Measurements from ENCODE around the gene GDNF. TPM values are rescaled to one million over a fixed set of nuclear protein-coding genes. Genes with fewer than 3 reads are reported as not detected.

GDNF gene
- total RNA-seq, 1 experiment from 2014 or later = not detected

GRCh38 chr5:37850226-37850865, 10.5 kb upstream of the GDNF start:
- no peak for TF ChIP-seq CTCF (IDR thresholded peaks at IDR 0.05; ENCODE audit: insufficient read depth in 1 of 2, low read depth in 1 of 2, low read length in 1 of 2, severe bottlenecking in 1 of 2, unreplicated experiment in 1 of 2)
- Mint-ChIP-seq H3K27me3 (ENCODE audit: insufficient read depth, unreplicated experiment) (no peaks in the 10 kb centered on the region), H3K4me1 (ENCODE audit: low read depth, unreplicated experiment) (no peaks in the 10 kb centered on the region), H3K4me3 (ENCODE audit: unreplicated experiment) (no peak overlapping the region), H3K9me3 (ENCODE audit: unreplicated experiment) (no peaks in the 10 kb centered on the region), H3K27ac (ENCODE audit: unreplicated experiment) (no peak overlapping the region), H3K36me3 (ENCODE audit: insufficient read depth, unreplicated experiment) (no peaks in the 10 kb centered on the region)
- Histone ChIP-seq H3K27me3 (replicated peaks; ENCODE audit: control insufficient read depth, insufficient read depth, low read length) (no peaks in the 10 kb centered on the region), H3K36me3 (ENCODE audit: control insufficient read depth, insufficient read depth, low read length) (no peaks in the 10 kb centered on the region), H3K4me3 (ENCODE audit: low read depth, low read length) (no peak overlapping the region), H3K9me3 (no peaks in the 10 kb centered on the region), H3K4me1 (no peaks in the 10 kb centered on the region)
- CTCF ChIA-PET = no interaction called here
- intact Hi-C loops (cut with micrococcal nuclease; ENCODE audit: unreplicated experiment) = no loop called here
- BruUV-seq (replicated peaks) = no TSS peak
- POLR2A ChIA-PET = no interaction called here
- DNase-seq = no peak

GRCh38 chr5:37849641-37850040, 9.8 kb upstream of the GDNF start:
- no peaks in the 10 kb centered on the region for H3K4me1 ChIP-seq
- no peaks in the 10 kb centered on the region for H3K4me1 Mint-ChIP-seq (ENCODE audit: low read depth, unreplicated experiment)
- H3K27me3 Mint-ChIP-seq (ENCODE audit: insufficient read depth, unreplicated experiment) = peaks cover 2% of the 10 kb centered on the region
- no peaks in the 10 kb centered on the region for H3K9me3 Mint-ChIP-seq (ENCODE audit: unreplicated experiment)
- no peak for DNase-seq
- BruUV-seq (replicated peaks) = no TSS peak
- H3K27me3 ChIP-seq (replicated peaks; ENCODE audit: control insufficient read depth, insufficient read depth, low read length) = no peaks in the 10 kb centered on the region
- H3K36me3 ChIP-seq (ENCODE audit: control insufficient read depth, insufficient read depth, low read length) = no peaks in the 10 kb centered on the region
- no peak overlapping the region for H3K4me3 ChIP-seq (ENCODE audit: low read depth, low read length)
- H3K27ac Mint-ChIP-seq (ENCODE audit: unreplicated experiment) = no peak overlapping the region
- H3K4me3 Mint-ChIP-seq (ENCODE audit: unreplicated experiment) = no peak overlapping the region
- no peak for TF ChIP-seq CTCF (IDR thresholded peaks at IDR 0.05; ENCODE audit: insufficient read depth in 1 of 2, low read depth in 1 of 2, low read length in 1 of 2, severe bottlenecking in 1 of 2, unreplicated experiment in 1 of 2)
- intact Hi-C loops (cut with micrococcal nuclease; ENCODE audit: unreplicated experiment) = loop anchor here (10.0 kb wide), 1 partner anchor 345 kb away; no protein-coding TSS in a partner anchor
- CTCF ChIA-PET = no interaction called here
- H3K36me3 Mint-ChIP-seq (ENCODE audit: insufficient read depth, unreplicated experiment) = no peaks in the 10 kb centered on the region
- POLR2A ChIA-PET = no interaction called here
- no peaks in the 10 kb centered on the region for H3K9me3 ChIP-seq

- H3K4me1 Mint-ChIP-seq (ENCODE audit: low read depth, unreplicated experiment) = no peaks in the 10 kb centered on the region
- Histone ChIP-seq H3K4me1 (no peaks in the 10 kb centered on the region), H3K27me3 (replicated peaks; ENCODE audit: control insufficient read depth, insufficient read depth, low read length) (no peaks in the 10 kb centered on the region), H3K4me3 (ENCODE audit: low read depth, low read length) (no peak overlapping the region), H3K36me3 (ENCODE audit: control insufficient read depth, insufficient read depth, low read length) (no peaks in the 10 kb centered on the region), H3K9me3 (no peaks in the 10 kb centered on the region)
- peaks cover 2% of the 10 kb centered on the region for H3K27me3 Mint-ChIP-seq (ENCODE audit: insufficient read depth, unreplicated experiment)
- H3K9me3 Mint-ChIP-seq (ENCODE audit: unreplicated experiment) = no peaks in the 10 kb centered on the region
- ChIA-PET CTCF (no interaction called here), POLR2A (no interaction called here)
- H3K36me3 Mint-ChIP-seq (ENCODE audit: insufficient read depth, unreplicated experiment) = no peaks in the 10 kb centered on the region
- DNase-seq = no peak
- BruUV-seq (replicated peaks) = no TSS peak
- H3K27ac Mint-ChIP-seq (ENCODE audit: unreplicated experiment) = no peak overlapping the region
- TF ChIP-seq CTCF (IDR thresholded peaks at IDR 0.05; ENCODE audit: insufficient read depth in 1 of 2, low read depth in 1 of 2, low read length in 1 of 2, severe bottlenecking in 1 of 2, unreplicated experiment in 1 of 2) = no peak
- no peak overlapping the region for H3K4me3 Mint-ChIP-seq (ENCODE audit: unreplicated experiment)
- intact Hi-C loops (cut with micrococcal nuclease; ENCODE audit: unreplicated experiment) = loop anchor here (10.0 kb wide), 1 partner anchor 347 kb away; no protein-coding TSS in a partner anchor
Measured at GRCh38 chr5:37847978-37848425, 8.2 kb upstream of the GDNF start.

Measured in Caco-2 (cell line).